ENCODE results near the gene ITPA. TPM values are rescaled to one million over a fixed set of nuclear protein-coding genes. Genes with fewer than 3 reads are reported as not detected.

Gene ITPA
- total RNA-seq, 1 experiment from 2014 or later, result 42.5 TPM

DNA sequence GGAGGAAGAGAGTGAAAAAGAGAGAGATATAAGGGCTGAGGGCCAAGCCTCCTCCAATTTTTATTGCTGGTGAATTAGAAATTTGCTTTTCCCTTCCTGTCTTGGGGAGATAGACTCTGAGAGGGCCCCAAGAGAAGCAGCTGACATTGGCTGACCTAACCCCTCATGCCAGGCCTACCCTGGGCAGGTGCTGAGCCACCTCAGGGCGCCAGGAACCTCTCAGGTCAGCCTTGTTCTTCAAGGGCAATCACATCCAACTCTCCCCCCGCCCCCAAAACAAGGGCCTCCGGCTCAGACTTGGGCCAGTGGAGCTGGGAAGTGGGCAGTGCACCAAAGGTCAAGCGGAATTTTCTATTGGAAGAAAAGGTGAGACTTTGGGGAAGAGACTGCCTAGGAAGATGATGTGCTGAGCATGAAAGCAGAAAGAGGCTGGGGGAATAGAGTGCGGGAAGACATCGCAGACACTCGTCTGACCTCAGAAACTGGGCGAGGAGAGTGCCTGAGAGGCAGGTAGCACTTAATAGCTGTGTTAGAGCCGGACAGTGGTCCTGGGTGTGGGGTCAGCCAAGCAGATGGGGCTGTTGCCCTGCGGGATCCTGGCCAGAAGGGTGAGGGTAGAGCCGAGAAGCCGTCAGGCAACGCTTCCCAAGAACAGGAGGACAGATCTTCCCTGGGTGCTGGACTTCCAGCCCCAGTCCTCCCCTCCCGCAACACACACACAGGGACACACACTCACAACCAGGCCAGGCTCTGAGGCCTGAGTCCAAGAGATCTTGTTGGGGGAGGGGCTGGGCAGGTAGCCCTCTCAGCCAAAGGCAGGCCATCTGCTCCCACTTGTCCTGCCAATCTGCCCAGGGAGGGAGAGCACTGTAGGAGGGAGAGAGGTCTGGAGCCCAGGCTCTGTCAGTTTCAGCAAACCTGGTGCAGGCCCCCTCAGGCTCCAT is 45.9 kb upstream of the ITPA start:
- Mint-ChIP-seq H3K36me3 (ENCODE audit: insufficient read depth, unreplicated experiment) (peaks cover 23% of the 10 kb centered on the region), H3K4me3 (ENCODE audit: low read depth, unreplicated experiment) (no peak overlapping the region), H3K27me3 (ENCODE audit: unreplicated experiment) (no peaks in the 10 kb centered on the region), H3K4me1 (ENCODE audit: low read depth, unreplicated experiment) (no peaks in the 10 kb centered on the region), H3K9me3 (ENCODE audit: low read depth, unreplicated experiment) (no peaks in the 10 kb centered on the region), H3K27ac (ENCODE audit: unreplicated experiment) (no peak overlapping the region)
- TF ChIP-seq CTCF (IDR thresholded peaks at IDR 0.05; ENCODE audit: unreplicated experiment), result no peak
- CTCF ChIA-PET, result no interaction called here
- BruUV-seq (replicated peaks), result no TSS peak
- intact Hi-C loops (cut with micrococcal nuclease; ENCODE audit: unreplicated experiment), result no loop called here
- DNase-seq, result no peak

GRCh38 chr20:3164043-3164762 is 45.1 kb upstream of the ITPA start:
- no peak for DNase-seq
- intact Hi-C loops (cut with micrococcal nuclease; ENCODE audit: unreplicated experiment), result no loop called here
- H3K4me3 Mint-ChIP-seq (ENCODE audit: low read depth, unreplicated experiment), result no peak overlapping the region
- H3K27me3 Mint-ChIP-seq (ENCODE audit: unreplicated experiment), result no peaks in the 10 kb centered on the region
- no peak overlapping the region for H3K27ac Mint-ChIP-seq (ENCODE audit: unreplicated experiment)
- no peak for TF ChIP-seq CTCF (IDR thresholded peaks at IDR 0.05; ENCODE audit: unreplicated experiment)
- CTCF ChIA-PET, result interaction anchor here (0.5 kb wide), 1 partner anchor 55 kb away, joined by 6 read pairs; no protein-coding TSS in a partner anchor
- no peaks in the 10 kb centered on the region for H3K9me3 Mint-ChIP-seq (ENCODE audit: low read depth, unreplicated experiment)
- peaks cover 15% of the 10 kb centered on the region for H3K36me3 Mint-ChIP-seq (ENCODE audit: insufficient read depth, unreplicated experiment)
- H3K4me1 Mint-ChIP-seq (ENCODE audit: low read depth, unreplicated experiment), result no peaks in the 10 kb centered on the region
- no TSS peak for BruUV-seq (replicated peaks)

GRCh38 chr20:3164763-3165410 is 44.4 kb upstream of the ITPA start:
- H3K9me3 Mint-ChIP-seq (ENCODE audit: low read depth, unreplicated experiment), result no peaks in the 10 kb centered on the region

More at GRCh38 chr20:3164763-3165410, 44.4 kb upstream of the ITPA start:
- H3K4me1 Mint-ChIP-seq (ENCODE audit: low read depth, unreplicated experiment), result no peaks in the 10 kb centered on the region
- no peak overlapping the region for H3K27ac Mint-ChIP-seq (ENCODE audit: unreplicated experiment)
- no peak for DNase-seq
- TF ChIP-seq CTCF (IDR thresholded peaks at IDR 0.05; ENCODE audit: unreplicated experiment), result no peak
- CTCF ChIA-PET, result no interaction called here
- H3K27me3 Mint-ChIP-seq (ENCODE audit: unreplicated experiment), result no peaks in the 10 kb centered on the region
- peaks cover 8% of the 10 kb centered on the region for H3K36me3 Mint-ChIP-seq (ENCODE audit: insufficient read depth, unreplicated experiment)
- intact Hi-C loops (cut with micrococcal nuclease; ENCODE audit: unreplicated experiment), result no loop called here
- H3K4me3 Mint-ChIP-seq (ENCODE audit: low read depth, unreplicated experiment), result no peak overlapping the region
- no TSS peak for BruUV-seq (replicated peaks)

All from Calu3 (cell line).